SK-N-SH (cell line): Measurements from ENCODE around the gene CHD1L. TPM values are rescaled to one million over a fixed set of nuclear protein-coding genes. Genes with fewer than 3 reads are reported as not detected.

ENCODE experiments used
- CTCF ChIA-PET: fragments of 300-600, 350-600 bp; formaldehyde crosslinking; extraction: SDS; loops from one replicate; lab custom pipeline; 2021; lab: Yijun Ruan, JAX
- POLR2A ChIA-PET: fragments of 350-600 bp; sonication (Branson Sonifier 250); formaldehyde crosslinking; extraction: SDS; loops from one replicate; lab custom pipeline; 2020; ENCODE audit warnings: antibody characterized with exemption, inconsistent platforms; lab: Yijun Ruan, JAX
- DNase-seq: peaks from one replicate; pipeline ENCODE4 v3.0.0; 2012
- H2AFZ ChIP-seq: fragments of 200-600 bp; sonication (generic); 2 replicates; pipeline ENCODE4 v1.8.1; 2016; ENCODE audit warnings: antibody characterized with exemption, mild to moderate bottlenecking, low read depth
- H3F3A ChIP-seq: fragments of 200-600 bp; sonication (generic); replicated peaks from 2 replicates; pipeline ENCODE3; 2016; ENCODE audit warnings: antibody characterized with exemption, mild to moderate bottlenecking; ENCODE audit not compliant: insufficient read depth
- H3K27ac ChIP-seq, 2 experiments: fragments of 200-500 bp in 1 of 2; fragments of 200-600 bp in 1 of 2; sonication (Bioruptor generic) in 1 of 2; sonication (generic), shearing (Covaris generic) in 1 of 2; 2 replicates each; pipeline versions ENCODE4 v1.5.1 to v1.6.1; 2014 to 2016; ENCODE audit warnings: low read depth in 2 of 2, inconsistent platforms in 1 of 2, low read length in 1 of 2, mild to moderate bottlenecking in 1 of 2, mixed read lengths in 1 of 2
- H3K27me3 ChIP-seq: fragments of 200-600 bp; sonication (generic), shearing (Covaris generic); 2 replicates; pipeline ENCODE4 v1.6.1; 2016; ENCODE audit warnings: mixed run types; ENCODE audit not compliant: insufficient read depth
- H3K36me3 ChIP-seq, 2 experiments: fragments of 200-500 bp in 1 of 2; fragments of 200-600 bp in 1 of 2; sonication (Bioruptor generic) in 1 of 2; sonication (generic) in 1 of 2; replicated peaks in 1 of 2; 2 replicates each; pipeline versions ENCODE3 to v1.5.1; 2014 to 2016; ENCODE audit warnings: low read length in 1 of 2, mild to moderate bottlenecking in 1 of 2; ENCODE audit not compliant: insufficient read depth in 2 of 2, control insufficient read depth in 1 of 2
- H3K4me1 ChIP-seq, 2 experiments: fragments of 200-500 bp in 1 of 2; fragments of 200-600 bp in 1 of 2; sonication (Bioruptor generic) in 1 of 2; sonication (generic), shearing (Covaris generic) in 1 of 2; 2 replicates each; pipeline versions ENCODE4 v1.5.1 to v1.6.1; 2014 to 2016; ENCODE audit warnings: low read depth in 1 of 2, low read length in 1 of 2, mixed run types in 1 of 2; ENCODE audit not compliant: insufficient read depth in 2 of 2, control insufficient read depth in 1 of 2
- H3K4me2 ChIP-seq: fragments of 200-600 bp; sonication (generic), shearing (Covaris generic); 2 replicates; pipeline ENCODE4 v1.6.1; 2017; ENCODE audit warnings: mixed run types
- H3K4me3 ChIP-seq, 2 experiments: fragments of 200-500 bp in 1 of 2; fragments of 200-600 bp in 1 of 2; sonication (Bioruptor generic) in 1 of 2; sonication (generic), shearing (Covaris generic) in 1 of 2; 2 replicates each; pipeline versions ENCODE4 v1.5.1 to v1.8.1; 2014 to 2016; ENCODE audit warnings: low read depth in 2 of 2, inconsistent platforms in 1 of 2, low read length in 1 of 2, mild to moderate bottlenecking in 1 of 2, mixed read lengths in 1 of 2, moderate library complexity in 1 of 2
- H3K79me2 ChIP-seq: fragments of 200-600 bp; sonication (generic); 2 replicates; pipeline ENCODE4 v1.8.1; 2017; ENCODE audit warnings: mild to moderate bottlenecking; ENCODE audit not compliant: insufficient read depth
- H3K9ac ChIP-seq: fragments of 200-600 bp; sonication (generic); 2 replicates; pipeline ENCODE4 v1.6.1; 2017; ENCODE audit warnings: mixed run types
- H3K9me2 ChIP-seq: fragments of 200-600 bp; sonication (generic); 2 replicates; pipeline ENCODE4 v1.6.1; 2017; ENCODE audit warnings: mixed run types
- H3K9me3 ChIP-seq: fragments of 200-600 bp; sonication (generic); 2 replicates; pipeline ENCODE4 v1.6.1; 2017; ENCODE audit warnings: mixed run types, mild to moderate bottlenecking, moderate library complexity
- H4K20me1 ChIP-seq: fragments of 200-600 bp; sonication (generic); 2 replicates; pipeline ENCODE4 v1.6.1; 2017; ENCODE audit warnings: mild to moderate bottlenecking, mixed run types; ENCODE audit not compliant: insufficient read depth
- CHD2 ChIP-seq: fragments of 150-350 bp; IDR thresholded peaks from 2 replicates; pipeline ENCODE4 v1.6.1; 2018; ENCODE audit warnings: low read length; ENCODE audit not compliant: partially characterized antibody
- FOXJ3 ChIP-seq: sonication (generic); formaldehyde crosslinking; IDR thresholded peaks from 2 replicates; pipeline ENCODE4 v1.5.1; 2020; ENCODE audit warnings: mild to moderate bottlenecking, missing genetic modification reagents
- FOXM1 ChIP-seq: IDR thresholded peaks from 2 replicates; pipeline ENCODE4 v1.4.0; 2012; ENCODE audit warnings: low read depth, mild to moderate bottlenecking
- GATA2 ChIP-seq: sonication (generic); formaldehyde crosslinking; IDR thresholded peaks from 2 replicates; pipeline ENCODE4 v1.5.0; 2020; ENCODE audit warnings: mild to moderate bottlenecking, missing genetic modification reagents
- IRF3 ChIP-seq: fragments of 150-350 bp; IDR thresholded peaks from 2 replicates; pipeline ENCODE4 v1.6.1; 2016; ENCODE audit warnings: mild to moderate bottlenecking, low read depth, low read length
- JUND ChIP-seq: IDR thresholded peaks from 2 replicates; pipeline ENCODE4 v1.4.0; 2012
- MAX ChIP-seq: IDR thresholded peaks from 2 replicates; pipeline ENCODE4 v1.4.0; 2012; ENCODE audit warnings: low read depth
- MEF2A ChIP-seq: IDR thresholded peaks from 2 replicates; pipeline ENCODE4 v1.4.0; 2012; ENCODE audit warnings: low read depth, borderline replicate concordance
- MXI1 ChIP-seq: IDR thresholded peaks from 2 replicates; pipeline ENCODE4 v1.6.1; 2012; ENCODE audit warnings: mild to moderate bottlenecking, low read depth, low read length, improper control_type of control experiment
- NRF1 ChIP-seq: IDR thresholded peaks from 2 replicates; pipeline ENCODE4 v1.6.1; 2012; ENCODE audit warnings: low read depth, mild to moderate bottlenecking, low read length
- RCOR1 ChIP-seq: fragments of 150-350 bp; IDR thresholded peaks from 2 replicates; pipeline ENCODE4 v1.6.1; 2017; ENCODE audit warnings: antibody characterized with exemption, low read length
- REST ChIP-seq: IDR thresholded peaks from 2 replicates; pipeline ENCODE4 v1.6.1; 2012; ENCODE audit warnings: mild to moderate bottlenecking, low read depth, low read length, moderate library complexity
- SIN3A ChIP-seq: IDR thresholded peaks from 2 replicates; pipeline ENCODE4 v1.6.1; 2012; ENCODE audit warnings: low read depth, mild to moderate bottlenecking, low read length, moderate library complexity, borderline replicate concordance
- SMC3 ChIP-seq: IDR thresholded peaks from 2 replicates; pipeline ENCODE4 v1.6.1; 2012; ENCODE audit warnings: low read depth, low read length, improper control_type of control experiment
- TEAD4 ChIP-seq: IDR thresholded peaks from 2 replicates; pipeline ENCODE4 v1.4.0; 2012; ENCODE audit warnings: mild to moderate bottlenecking, borderline replicate concordance; ENCODE audit not compliant: insufficient read depth
- YY1 ChIP-seq: IDR thresholded peaks from 2 replicates; pipeline ENCODE4 v1.4.0; 2012; ENCODE audit warnings: low read depth, mild to moderate bottlenecking
- WGBS: methylation state at CpG from one replicate; pipeline ENCODE4 v1.1.6; 2017; ENCODE audit warnings: low lambda C conversion rate; 5-methylcytosine and 5-hydroxymethylcytosine counted together
- polyA plus RNA-seq, 3 experiments: library from polyadenylated mRNA; depleted of rRNA; stranded (reverse); fragments of >200 nt; gene quantifications; 2 replicates each; pipeline ENCODE4 v1.2.3, GENCODE V29; 2012
- TF ChIP-seq, protein P1 (sequence below): IDR thresholded peaks from 2 replicates; pipeline ENCODE4 v1.4.0; 2012; ENCODE audit warnings: low read depth, borderline replicate concordance
- TF ChIP-seq, protein P2 (sequence below): fragments of 150-350 bp; IDR thresholded peaks from 2 replicates; pipeline ENCODE4 v1.6.1; 2017; ENCODE audit warnings: antibody characterized with exemption, low read length, low read depth, borderline replicate concordance

The CHD1L gene
- polyA plus RNA-seq, 1 of the 3 experiments (the other 2 are of a cell fraction) = 24.7 TPM

DNA sequence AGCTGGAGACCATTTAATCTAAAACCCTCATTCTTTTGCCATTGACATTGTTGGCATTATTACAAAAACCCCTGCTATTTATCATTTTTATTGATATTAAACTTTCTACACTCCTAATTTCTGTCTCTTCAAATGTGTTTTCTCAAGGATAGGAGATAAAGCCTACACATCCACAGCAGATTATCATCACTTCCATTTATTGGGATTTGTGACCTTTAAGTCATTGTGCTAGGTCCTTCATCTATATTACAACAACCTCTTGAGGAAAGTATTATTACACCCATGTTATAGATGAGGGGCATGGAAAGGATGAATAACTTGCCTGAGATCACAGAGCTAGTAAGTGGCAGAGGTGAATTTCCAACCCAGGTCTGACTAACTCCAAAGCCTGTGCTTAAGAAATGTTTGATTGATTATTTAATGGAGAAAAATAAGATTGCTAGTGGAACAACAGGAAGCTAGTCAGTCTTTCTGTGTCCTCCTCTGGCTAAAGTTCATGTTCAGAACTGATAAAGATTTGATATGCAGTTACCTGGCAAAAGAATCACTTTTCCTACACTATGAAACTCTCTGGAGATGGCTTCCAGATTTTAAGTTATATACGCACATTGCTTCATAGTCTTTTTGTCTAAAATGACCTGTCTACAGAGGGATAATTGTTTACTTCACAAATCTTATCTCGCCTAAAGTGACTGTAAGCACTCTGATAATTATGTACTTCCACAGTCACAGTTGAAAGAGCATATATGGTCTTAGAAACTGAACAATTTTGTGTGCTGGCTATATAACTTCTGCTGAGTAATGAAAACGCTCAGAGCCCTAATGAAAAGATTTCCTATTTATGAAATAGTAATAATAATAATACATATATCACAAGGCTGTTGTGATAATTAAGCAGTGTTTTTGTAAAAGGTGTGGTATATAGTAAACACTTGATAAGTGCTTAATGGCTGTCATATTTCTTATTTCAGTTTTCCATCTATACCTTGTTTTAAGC is 32.4 kb upstream of the CHD1L start:
- Histone ChIP-seq H3K4me2 (no peak overlapping the region), H3K4me3 (no peak overlapping the region), H3K36me3 (no peaks in the 10 kb centered on the region), H3K27ac (no peak overlapping the region), H4K20me1 (no peaks in the 10 kb centered on the region), H3K9me2 (no peaks in the 10 kb centered on the region), H3K79me2 (no peaks in the 10 kb centered on the region), H3K27me3 (no peaks in the 10 kb centered on the region), H3K4me1 (no peaks in the 10 kb centered on the region; a peak in 1 of 4 replicates), H3F3A (no peaks in the 10 kb centered on the region), H3K9ac (no peak overlapping the region), H3K9me3 (no peaks in the 10 kb centered on the region), H2AFZ (no peak overlapping the region)
- TF ChIP-seq REST (no peak), RCOR1 (no peak), SIN3A (no peak), YY1 (no peak), CHD2 (no peak), IRF3 (no peak), MAX (no peak), GATA2 (CRISPR knock-in tag) (no peak), MEF2A (no peak), FOXM1 (no peak), JUND (no peak), TEAD4 (no peak), NRF1 (no peak), FOXJ3 (no peak), SMC3 (no peak), MXI1 (no peak)
- TF ChIP-seq, protein P1, sequence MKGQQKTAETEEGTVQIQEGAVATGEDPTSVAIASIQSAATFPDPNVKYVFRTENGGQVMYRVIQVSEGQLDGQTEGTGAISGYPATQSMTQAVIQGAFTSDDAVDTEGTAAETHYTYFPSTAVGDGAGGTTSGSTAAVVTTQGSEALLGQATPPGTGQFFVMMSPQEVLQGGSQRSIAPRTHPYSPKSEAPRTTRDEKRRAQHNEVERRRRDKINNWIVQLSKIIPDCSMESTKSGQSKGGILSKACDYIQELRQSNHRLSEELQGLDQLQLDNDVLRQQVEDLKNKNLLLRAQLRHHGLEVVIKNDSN = no peak
- TF ChIP-seq, protein P2, sequence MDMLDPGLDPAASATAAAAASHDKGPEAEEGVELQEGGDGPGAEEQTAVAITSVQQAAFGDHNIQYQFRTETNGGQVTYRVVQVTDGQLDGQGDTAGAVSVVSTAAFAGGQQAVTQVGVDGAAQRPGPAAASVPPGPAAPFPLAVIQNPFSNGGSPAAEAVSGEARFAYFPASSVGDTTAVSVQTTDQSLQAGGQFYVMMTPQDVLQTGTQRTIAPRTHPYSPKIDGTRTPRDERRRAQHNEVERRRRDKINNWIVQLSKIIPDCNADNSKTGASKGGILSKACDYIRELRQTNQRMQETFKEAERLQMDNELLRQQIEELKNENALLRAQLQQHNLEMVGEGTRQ = no peak
- ChIA-PET POLR2A (no interaction called here), CTCF (no interaction called here)
- no peak for DNase-seq
- WGBS = 79% methylated on average over 3 of the region's 3 CpGs
